GM21423 (cell line): ENCODE results near the gene TENM3.

Source experiments
- ATAC-seq: cut with Tn5 transposase; IDR thresholded peaks from one replicate; pipeline ENCODE4 v1.9.1; 2021; ENCODE audit warnings: mild to moderate bottlenecking, moderate library complexity; ENCODE audit not compliant: unreplicated experiment

Gene TENM3

GRCh38 chr4:182826391-182826790, 583.2 kb downstream of the TENM3 start:
- ATAC-seq: peak; percentile 68

GRCh38 chr4:182827166-182827565, 584.0 kb downstream of the TENM3 start:
- no peak for ATAC-seq

GRCh38 chr4:182827954-182828353, 584.8 kb downstream of the TENM3 start:
- no peak for ATAC-seq

- ATAC-seq: no peak
Observed at GRCh38 chr4:182828360-182829025, 585.3 kb downstream of the TENM3 start.

- ATAC-seq: no peak
Observed at GRCh38 chr4:182829196-182829595, 586.0 kb downstream of the TENM3 start.

GRCh38 chr4:182831376-182831775, 588.2 kb downstream of the TENM3 start:
- ATAC-seq: no peak

GRCh38 chr4:182832352-182833120, 589.3 kb downstream of the TENM3 start:
- ATAC-seq: no peak

- no peak for ATAC-seq
Observed at GRCh38 chr4:182835006-182835740, 592.0 kb downstream of the TENM3 start.

- no peak for ATAC-seq
Observed at GRCh38 chr4:182837831-182838230, 594.6 kb downstream of the TENM3 start.

- no peak for ATAC-seq
Observed at GRCh38 chr4:182838535-182838934, 595.3 kb downstream of the TENM3 start.

- ATAC-seq: no peak
Observed at GRCh38 chr4:182839256-182839655, 596.1 kb downstream of the TENM3 start.

- no peak for ATAC-seq
Observed at GRCh38 chr4:182840108-182840507, 596.9 kb downstream of the TENM3 start.

GRCh38 chr4:182842104-182842600, 599.0 kb downstream of the TENM3 start:
- ATAC-seq: no peak

- no peak for ATAC-seq
Observed at GRCh38 chr4:182842759-182843390, 599.7 kb downstream of the TENM3 start.

- ATAC-seq: no peak
Observed at GRCh38 chr4:182843808-182844325, 600.7 kb downstream of the TENM3 start.

- ATAC-seq: no peak
Observed at GRCh38 chr4:182845618-182846017, 602.4 kb downstream of the TENM3 start.

GRCh38 chr4:182846036-182846435, 602.8 kb downstream of the TENM3 start:
- no peak for ATAC-seq

- ATAC-seq: no peak
Observed at GRCh38 chr4:182847576-182848450, 604.6 kb downstream of the TENM3 start.

- no peak for ATAC-seq
Observed at GRCh38 chr4:182848685-182849084, 605.5 kb downstream of the TENM3 start.
